GM18498 (cell line): ENCODE data around the gene TNIP1.

ENCODE experiments used
- ATAC-seq: cut with Tn5 transposase; IDR thresholded peaks from one replicate; pipeline ENCODE4 v1.9.1; 2021; ENCODE audit warnings: mild to moderate bottlenecking, moderate library complexity; ENCODE audit not compliant: unreplicated experiment

TNIP1 gene

DNA sequence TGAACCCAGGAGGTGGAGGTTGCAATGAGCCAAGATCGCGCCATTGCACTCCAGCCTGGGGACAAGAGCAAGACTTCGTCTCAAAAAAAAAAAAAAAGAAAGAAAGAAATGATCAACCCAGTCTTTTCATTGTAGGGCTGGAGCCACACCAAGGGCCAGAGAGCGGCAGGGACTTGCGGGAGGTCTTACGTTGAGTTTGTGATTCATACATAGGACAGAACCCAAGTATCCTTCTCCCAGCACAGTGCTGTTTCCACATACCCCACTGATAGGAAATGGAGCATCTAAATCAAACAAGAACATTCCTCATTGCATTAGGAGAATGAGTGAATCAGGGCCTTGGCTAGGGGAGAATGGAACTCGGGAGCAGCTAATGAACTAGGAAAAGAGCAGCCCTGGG, 3.5 kb upstream of the TNIP1 start:
- no peak for ATAC-seq

DNA sequence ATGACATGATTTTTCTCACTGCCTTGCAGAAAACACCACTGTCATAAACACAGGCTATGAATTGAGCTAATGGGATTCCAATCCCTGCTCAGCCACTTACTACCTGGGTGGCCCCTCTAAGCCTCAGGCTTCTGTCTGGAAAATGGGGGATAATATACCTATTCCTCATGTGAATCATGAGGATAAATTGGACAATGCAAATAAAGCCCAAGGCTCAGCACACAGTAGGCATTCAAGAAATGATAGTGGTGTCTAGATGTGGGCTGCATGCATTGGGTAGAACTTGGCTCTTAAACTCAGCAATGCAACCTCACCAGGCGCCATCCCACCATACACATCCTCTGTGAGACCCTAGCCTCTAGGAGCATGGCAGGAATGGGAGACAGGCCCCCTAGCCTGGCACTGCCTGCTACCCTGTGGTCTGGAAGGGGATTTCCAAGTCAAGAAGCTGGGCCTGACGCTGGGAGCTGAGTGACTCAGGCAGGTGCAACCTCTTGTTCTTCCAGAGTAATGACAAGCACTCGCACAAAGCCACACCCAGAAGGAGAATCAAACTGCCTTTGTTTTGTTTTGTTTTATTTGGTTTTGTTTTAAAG, 2.3 kb upstream of the TNIP1 start:
- no peak for ATAC-seq

GRCh38 chr5:151082282-151082902, 1.6 kb upstream of the TNIP1 start:
- ATAC-seq, result no peak

DNA sequence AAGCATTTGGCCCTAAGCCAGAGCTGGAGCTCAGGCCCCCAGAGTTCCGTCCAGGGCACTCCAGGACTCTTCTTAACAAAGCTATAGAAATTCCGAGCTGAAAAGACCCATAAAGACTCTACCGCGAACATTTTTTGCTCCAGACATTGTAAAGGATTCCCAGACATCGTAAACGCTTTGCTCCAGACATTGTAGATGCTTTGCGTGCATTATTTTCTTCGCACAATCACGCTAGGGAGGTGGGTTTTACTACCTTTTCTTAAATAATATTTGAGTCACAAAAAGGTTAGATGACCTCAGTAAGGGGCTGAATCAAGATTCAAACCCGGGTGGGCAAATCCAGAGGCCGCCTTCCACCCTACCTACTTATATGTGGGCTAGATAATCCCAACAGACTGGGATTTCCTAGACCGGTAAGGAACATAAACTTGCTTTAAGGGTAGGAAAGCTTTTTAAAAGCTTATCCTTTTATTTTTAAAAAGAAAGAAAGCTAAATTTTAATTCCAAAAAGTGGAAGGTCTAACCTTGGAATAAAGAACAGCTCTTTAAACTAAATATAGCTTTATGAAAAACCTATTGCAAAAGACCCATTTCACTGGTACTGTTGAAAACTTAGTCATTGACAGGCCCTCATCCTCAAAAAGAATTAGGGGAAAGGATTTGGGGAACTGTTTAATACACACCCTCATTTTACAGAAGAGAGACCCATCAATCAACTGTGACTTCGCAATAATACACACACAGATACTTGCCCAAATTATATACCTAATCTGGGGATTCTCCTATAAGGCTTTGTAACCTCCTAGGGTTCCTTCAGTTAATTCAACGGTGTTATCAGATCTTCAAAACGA, 822 bp upstream of the TNIP1 start:
- no peak for ATAC-seq

DNA sequence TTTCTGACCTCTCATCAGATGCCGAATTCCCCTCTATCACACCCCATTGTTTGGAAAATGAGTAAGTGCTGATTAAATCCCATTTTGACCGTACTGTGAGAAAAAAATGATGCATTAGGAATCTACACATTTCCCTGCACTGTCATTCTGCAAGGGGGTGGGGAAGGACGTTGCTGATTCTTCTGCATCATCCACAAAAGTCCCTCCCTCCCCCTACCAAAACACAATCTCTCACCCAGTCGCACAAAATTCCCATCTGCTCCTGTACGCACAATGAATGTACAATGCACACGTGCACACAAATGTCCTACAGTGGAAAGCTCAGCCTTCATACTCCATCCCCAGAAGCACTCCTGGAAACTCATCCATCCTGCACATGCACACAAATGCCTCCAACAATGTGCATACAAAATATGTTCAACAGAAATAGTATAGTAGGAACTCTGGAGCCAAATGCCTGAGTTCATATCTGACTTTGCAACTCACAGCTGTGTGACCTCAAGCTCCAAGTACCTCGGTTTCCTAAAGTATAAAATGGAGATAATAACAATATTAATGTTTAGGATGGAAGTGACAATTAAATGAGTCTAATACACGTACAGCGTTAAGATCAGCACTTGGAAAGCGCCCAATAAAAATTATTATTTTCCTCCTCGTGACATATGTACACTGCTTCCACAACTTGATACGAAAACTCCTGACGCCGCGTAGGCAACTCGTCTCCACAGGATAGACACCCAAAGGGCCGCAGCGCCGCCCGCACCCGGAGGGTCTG, 809 bp downstream of the TNIP1 start:
- no peak for ATAC-seq

DNA sequence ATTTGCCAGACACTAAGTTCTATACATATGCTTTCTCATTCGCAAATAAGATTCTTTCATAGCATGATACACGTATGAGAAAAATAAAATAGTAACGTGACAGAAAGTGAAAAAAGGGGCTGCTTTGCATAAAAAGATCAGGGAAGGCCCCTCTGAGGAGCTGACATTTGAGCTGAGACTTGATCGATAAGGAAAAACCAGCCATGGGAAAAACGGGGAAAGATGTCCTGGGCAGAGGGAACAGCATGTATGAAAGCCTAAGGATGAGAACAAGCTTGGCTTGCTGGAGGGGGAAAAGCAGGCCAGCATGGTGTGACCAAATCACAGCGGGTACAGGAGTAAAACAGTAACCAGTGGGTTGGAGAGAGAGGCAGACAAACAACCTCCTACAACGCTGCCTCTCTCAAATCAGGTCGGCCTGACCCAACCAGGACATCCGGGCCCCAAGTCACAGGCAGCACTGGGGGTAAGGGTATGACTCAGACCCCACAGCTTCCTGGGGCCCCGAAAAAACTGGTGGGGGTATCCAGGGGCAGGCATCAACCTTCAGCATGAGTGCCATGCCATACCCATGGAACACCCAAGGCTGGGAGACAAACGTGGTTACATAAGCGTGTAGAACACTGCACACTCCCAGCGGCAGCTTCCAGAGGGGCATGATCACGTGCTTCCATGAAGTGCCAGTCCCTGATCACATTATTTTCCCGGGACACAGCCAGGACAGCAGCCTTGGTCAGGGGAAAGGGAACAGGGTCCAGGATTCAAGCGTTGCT, 2.2 kb downstream of the TNIP1 start:
- peak; percentile 49 for ATAC-seq

DNA sequence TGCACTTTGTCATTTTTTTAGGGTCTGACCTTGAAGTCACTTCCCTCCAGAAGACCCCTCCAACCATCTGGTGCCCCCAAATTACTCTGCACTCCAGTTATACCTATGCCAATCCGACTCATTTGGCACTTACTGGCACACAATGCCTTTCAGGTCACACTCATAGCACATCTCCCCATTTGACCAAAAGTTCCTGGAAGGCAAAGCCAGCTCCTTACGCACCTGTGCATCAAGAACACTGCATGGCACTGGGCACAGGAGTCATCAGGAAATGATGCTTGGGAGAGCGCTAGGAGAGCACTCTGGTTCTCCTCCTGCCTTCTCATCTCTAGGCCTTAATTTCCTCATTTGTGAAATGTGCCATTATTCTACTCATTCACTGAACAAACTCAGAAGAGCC, 2.9 kb downstream of the TNIP1 start:
- no peak for ATAC-seq

DNA sequence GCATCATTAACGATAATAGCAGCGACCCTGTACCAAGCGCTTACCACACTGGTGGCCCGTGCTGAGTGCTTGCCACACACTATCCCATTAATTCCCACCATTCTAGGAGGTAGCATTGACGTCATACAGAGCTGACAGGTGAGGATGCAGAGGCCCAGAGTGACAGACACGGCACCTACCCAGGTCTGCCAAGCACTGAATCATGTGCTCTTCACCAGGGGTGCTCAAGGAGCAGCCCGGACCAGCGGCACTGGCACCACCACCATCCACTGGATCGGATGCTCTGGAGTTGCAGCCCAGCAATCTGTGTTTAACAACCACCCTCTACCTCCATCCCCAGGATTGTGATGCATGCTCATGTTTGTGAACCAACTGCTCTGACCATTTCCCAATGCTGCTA, 3.4 kb downstream of the TNIP1 start:
- ATAC-seq, result no peak

GRCh38 chr5:151076616-151077015, 4.2 kb downstream of the TNIP1 start:
- ATAC-seq, result no peak

- ATAC-seq, result no peak
These were observed 5.0 kb downstream of the TNIP1 start for GRCh38 chr5:151075698-151076331.

DNA sequence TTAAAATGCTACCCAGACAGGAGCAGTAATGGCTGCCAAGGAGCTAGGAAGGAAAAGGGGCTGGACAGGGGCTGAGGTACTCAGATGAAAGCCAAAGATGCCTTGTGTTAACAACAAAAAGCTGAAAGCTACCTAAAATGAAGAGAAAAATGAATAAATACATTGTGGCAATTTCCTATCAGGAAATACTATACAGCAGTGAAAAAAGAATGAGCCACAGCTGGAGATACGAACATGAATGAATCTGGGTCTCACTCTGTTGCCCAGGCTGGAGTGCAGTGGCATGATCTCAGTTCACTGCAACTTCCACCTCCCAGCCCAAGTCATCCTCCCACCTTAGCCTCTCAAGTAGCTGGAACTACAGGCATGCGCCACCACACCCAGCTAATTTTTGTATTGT, 6.3 kb downstream of the TNIP1 start:
- ATAC-seq, result no peak

DNA sequence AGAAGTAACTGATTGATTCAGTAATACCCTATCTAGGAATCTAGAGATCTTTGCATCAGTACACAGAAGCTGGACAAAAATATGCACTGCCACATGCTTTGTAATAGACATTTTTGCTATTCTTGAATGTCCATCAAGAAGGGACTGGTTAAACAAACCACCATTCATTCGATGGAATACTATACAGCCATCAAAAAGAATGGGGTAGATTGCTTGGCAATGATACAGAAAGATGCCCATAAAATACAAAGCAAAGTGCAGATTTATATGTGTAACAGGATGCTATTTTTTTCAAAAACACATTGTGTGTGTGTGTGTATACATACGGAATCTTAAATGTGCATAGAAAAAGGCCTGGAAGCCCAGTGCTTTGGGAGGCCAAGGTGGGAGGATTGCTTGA, 7.6 kb downstream of the TNIP1 start:
- ATAC-seq, result no peak

DNA sequence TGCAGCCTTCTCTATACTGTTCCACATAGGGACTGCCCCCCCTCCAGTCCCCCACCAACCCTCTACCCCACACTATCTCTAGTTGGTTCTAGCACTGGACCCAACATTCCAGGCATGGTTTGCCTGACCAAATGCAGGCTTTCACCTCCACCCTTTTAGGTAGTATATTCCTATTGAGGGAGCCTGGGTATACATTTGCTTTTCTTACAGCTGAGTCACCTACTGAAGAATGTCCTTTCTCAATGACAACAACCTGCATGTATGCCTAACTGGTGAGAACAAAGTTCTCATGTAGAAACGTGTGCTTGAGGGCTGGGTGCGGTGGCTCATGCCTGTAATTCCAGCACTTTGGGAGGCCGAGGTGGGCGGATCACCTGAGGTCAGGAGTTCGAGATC, 8.2 kb downstream of the TNIP1 start:
- no peak for ATAC-seq

GRCh38 chr5:151071848-151072629, 8.8 kb downstream of the TNIP1 start:
- no peak for ATAC-seq

DNA sequence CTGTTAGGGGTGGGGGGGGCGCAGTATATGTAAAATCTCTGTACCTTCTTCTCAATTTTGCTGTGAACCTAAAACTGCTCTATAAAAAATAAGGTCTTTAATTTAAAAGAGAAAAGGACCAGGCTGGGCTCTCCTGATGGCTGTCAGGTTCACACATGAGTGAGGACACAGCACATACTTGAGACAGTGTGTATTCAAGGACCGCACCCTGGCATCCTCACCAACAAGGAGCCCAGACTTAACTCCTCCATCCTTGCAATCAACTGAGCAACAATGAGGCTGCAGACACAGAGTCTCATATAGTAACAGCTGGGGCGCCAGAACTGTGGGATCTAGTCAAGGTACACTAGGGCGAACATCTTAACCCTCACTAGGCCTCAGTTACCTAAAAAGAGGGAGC, 9.8 kb downstream of the TNIP1 start:
- no peak for ATAC-seq

- no peak for ATAC-seq
These were observed 10.4 kb downstream of the TNIP1 start for GRCh38 chr5:151070449-151070848.

- peak; percentile 66 for ATAC-seq
These were observed 12.2 kb downstream of the TNIP1 start for GRCh38 chr5:151068433-151069197.

- no peak for ATAC-seq
These were observed 13.0 kb downstream of the TNIP1 start for GRCh38 chr5:151067632-151068432.
